ENCODE measurements around the gene PANK3.
"Not testable (repeated sequence)": the region's sequence is repeated elsewhere in the genome, so short reads cannot be mapped to it uniquely, and the experiment has no call there.

PANK3 gene

GRCh38 chr5:168578538-168579487 is at the start of gene PANK3:
Gene PANK3 (minus strand): TSS chr5:168579368. CDS start chr5:168579283, 85 bp downstream.
- DNase-seq, result no peak

GRCh38 chr5:168624850-168625364 is 45.7 kb upstream of the PANK3 start:
- DNase-seq, result no peak

GRCh38 chr5:168620807-168621206 is 41.6 kb upstream of the PANK3 start:
- DNase-seq, result no peak

- DNase-seq, result no peak
Observed at GRCh38 chr5:168614661-168615060, 35.5 kb upstream of the PANK3 start.

GRCh38 chr5:168613996-168614395 is 34.8 kb upstream of the PANK3 start:
- DNase-seq, result no peak

- no peak for DNase-seq
Observed at GRCh38 chr5:168613396-168613795, 34.2 kb upstream of the PANK3 start.

- no peak for DNase-seq
Observed at GRCh38 chr5:168612996-168613395, 33.8 kb upstream of the PANK3 start.

GRCh38 chr5:168612123-168612522 is 33.0 kb upstream of the PANK3 start:
- no peak for DNase-seq

- DNase-seq, result no peak
Observed at GRCh38 chr5:168611165-168611564, 32.0 kb upstream of the PANK3 start.

GRCh38 chr5:168609806-168610482 is 30.8 kb upstream of the PANK3 start:
- no peak for DNase-seq

GRCh38 chr5:168608821-168609220 is 29.7 kb upstream of the PANK3 start:
- DNase-seq, result no peak

- no peak for DNase-seq
Observed at GRCh38 chr5:168608386-168608785, 29.2 kb upstream of the PANK3 start.

- DNase-seq, result no peak
Observed at GRCh38 chr5:168607946-168608345, 28.8 kb upstream of the PANK3 start.

- no peak for DNase-seq
Observed at GRCh38 chr5:168606562-168606961, 27.4 kb upstream of the PANK3 start.

GRCh38 chr5:168604436-168604835 is 25.3 kb upstream of the PANK3 start:
- no peak for DNase-seq

GRCh38 chr5:168603746-168604145 is 24.6 kb upstream of the PANK3 start:
- DNase-seq, result no peak

- no peak for DNase-seq
Observed at GRCh38 chr5:168602517-168602916, 23.3 kb upstream of the PANK3 start.

GRCh38 chr5:168601972-168602371 is 22.8 kb upstream of the PANK3 start:
- DNase-seq, result no peak

GRCh38 chr5:168600409-168600808 is 21.2 kb upstream of the PANK3 start:
- DNase-seq, result no peak

GRCh38 chr5:168599826-168600225 is 20.7 kb upstream of the PANK3 start:
- no peak for DNase-seq

GRCh38 chr5:168598639-168599038 is 19.5 kb upstream of the PANK3 start:
- no peak for DNase-seq

- DNase-seq, result no peak
Observed at GRCh38 chr5:168596927-168597326, 17.8 kb upstream of the PANK3 start.

- not testable (repeated sequence) for DNase-seq
Observed at GRCh38 chr5:168596122-168596521, 17.0 kb upstream of the PANK3 start.

GRCh38 chr5:168592014-168592368 is 12.8 kb upstream of the PANK3 start:
- DNase-seq, result no peak

Data from right forelimb (tissue), 1 donor.